Measurements from ENCODE around the gene STAT3. TPM values are rescaled to one million over a fixed set of nuclear protein-coding genes. Genes with fewer than 3 reads are reported as not detected.
A peak's percentile ranks its signal among the peaks of the same experiment; 100 is the strongest.

STAT3 gene
- total and polyA plus RNA-seq, 9 of the 15 experiments (the other 6 are each of a cell fraction or from before 2014, with no cell fraction given): 90.0 to 179 (median 114) TPM

GRCh38 chr17:42288803-42289610 lies 99.2 kb downstream of the STAT3 start (continued):
- TF ChIP-seq ZBTB40 (IDR thresholded peaks at IDR 0.05): no peak
- TF ChIP-seq ZBTB40 (CRISPR knock-in tag; IDR thresholded peaks at IDR 0.05): no peak
- TF ChIP-seq ZNF507 (tag; conservative IDR thresholded peaks at IDR 0.05): no peak
- TF ChIP-seq NFIX (CRISPR knock-in tag; IDR thresholded peaks at IDR 0.05; ENCODE audit: low read depth): no peak
- no peak for TF ChIP-seq MCM2 (IDR thresholded peaks at IDR 0.05; ENCODE audit: low read depth)
- no peak for TF ChIP-seq STAT6 (CRISPR knock-in tag; IDR thresholded peaks at IDR 0.05)
- TF ChIP-seq OTX1 (CRISPR knock-in tag; IDR thresholded peaks at IDR 0.05): no peak
- peak; percentile 10; the same call in 1 of the 2 replicates for TF ChIP-seq MAX (CRISPR knock-in tag; IDR thresholded peaks at IDR 0.05)
- TF ChIP-seq ARID1B (IDR thresholded peaks at IDR 0.05): no peak
- no peak for TF ChIP-seq EWSR1 (IDR thresholded peaks at IDR 0.05; ENCODE audit: borderline replicate concordance, low read depth, partially characterized antibody)
- TF ChIP-seq FOXM1 (IDR thresholded peaks at IDR 0.05; ENCODE audit: low read depth): no peak
- TF ChIP-seq FOXM1 (CRISPR knock-in tag; IDR thresholded peaks at IDR 0.05; ENCODE audit: low read depth): no peak
- TF ChIP-seq RBM22 (IDR thresholded peaks at IDR 0.05; ENCODE audit: low read depth, low read length, poor library complexity, severe bottlenecking): no peak
